Activated naive CD8-positive, alpha-beta T cell treated with anti-CD3 and anti-CD28 coated beads, Interleukin-2, amount 10 ng/mL, durations not matched to agents 7 days and 5 days (primary cell): Measurements from ENCODE around the gene CNTRL. TPM values are rescaled to one million over a fixed set of nuclear protein-coding genes. Genes with fewer than 3 reads are reported as not detected.

Source experiments
- ATAC-seq: fragments of 150-1000 bp; cut with Tn5 transposase; one replicate; pipeline ENCODE4 v1.10.0; 2021; ENCODE audit warnings: low read depth, moderate library complexity
- POLR2A ChIA-PET: fragments of 350-600 bp; sonication (Branson Sonifier 250); formaldehyde crosslinking; loops from one replicate; lab custom pipeline; 2021; ENCODE audit warnings: antibody characterized with exemption; lab: Charles Lee
- DNase-seq: peaks from one replicate; pipeline ENCODE4 v3.0.0; 2021
- H3K27ac Mint-ChIP-seq: one replicate; pipeline ENCODE4 v1.8.0; 2022; ENCODE audit warnings: mild to moderate bottlenecking, mixed read lengths
- H3K27me3 Mint-ChIP-seq: one replicate; pipeline ENCODE4 v1.8.0; 2022; ENCODE audit warnings: mild to moderate bottlenecking, moderate library complexity, mixed read lengths
- H3K36me3 Mint-ChIP-seq: one replicate; pipeline ENCODE4 v1.8.0; 2021; ENCODE audit warnings: mild to moderate bottlenecking, mixed read lengths
- H3K4me1 Mint-ChIP-seq: one replicate; pipeline ENCODE4 v1.8.0; 2021; ENCODE audit warnings: mixed read lengths
- H3K4me3 Mint-ChIP-seq: one replicate; pipeline ENCODE4 v1.8.0; 2022; ENCODE audit warnings: mild to moderate bottlenecking, moderate library complexity, mixed read lengths
- H3K9me3 Mint-ChIP-seq: one replicate; pipeline ENCODE4 v1.8.0; 2021; ENCODE audit warnings: mixed read lengths
- total RNA-seq, 2 experiments: library from RNA; stranded (reverse); gene quantifications; one replicate each; pipeline ENCODE4 v1.2.3, GENCODE V29; 2021

Gene CNTRL
- total RNA-seq, 2 experiments from 2014 or later = 92.3 to 94.6 TPM

- Mint-ChIP-seq H3K27me3 (no peaks in the 10 kb centered on the region), H3K4me3 (no peak overlapping the region), H3K4me1 (peaks cover 2% of the 10 kb centered on the region), H3K27ac (no peak overlapping the region), H3K9me3 (no peaks in the 10 kb centered on the region), H3K36me3 (peaks cover 1% of the 10 kb centered on the region)
- DNase-seq (no peak), ATAC-seq (no peak)
- POLR2A ChIA-PET = no interaction called here
Observed at GRCh38 chr9:121226175-121226574, 151.4 kb downstream of the CNTRL start.

Other genes with a start within 250 kb of the CNTRL start
- 10 to 100 TPM; 42.6 to 57.4 TPM for gene PSMD5, start 232.0 kb upstream of the CNTRL start, total RNA-seq
- gene PHF19, start 197.8 kb upstream of the CNTRL start, total RNA-seq = 100 to 1,000 TPM; 248 to 253 TPM
- gene TRAF1, start 148.2 kb upstream of the CNTRL start, total RNA-seq = 100 to 1,000 TPM in 1 of 2 experiments, 10 to 100 TPM in 1; 97.1 to 102 TPM
- 1 to 10 TPM; 2.8 to 3.5 TPM for gene C5, start 24.7 kb upstream of the CNTRL start, total RNA-seq
- gene RAB14, start 126.9 kb downstream of the CNTRL start, total RNA-seq = 10 to 100 TPM; 68.3 to 70.5 TPM
- 1 to 10 TPM; 8.0 to 9.6 TPM for gene GSN, start 193.2 kb downstream of the CNTRL start, total RNA-seq